ENCODE data around the gene PAX5.

Gene PAX5

DNA sequence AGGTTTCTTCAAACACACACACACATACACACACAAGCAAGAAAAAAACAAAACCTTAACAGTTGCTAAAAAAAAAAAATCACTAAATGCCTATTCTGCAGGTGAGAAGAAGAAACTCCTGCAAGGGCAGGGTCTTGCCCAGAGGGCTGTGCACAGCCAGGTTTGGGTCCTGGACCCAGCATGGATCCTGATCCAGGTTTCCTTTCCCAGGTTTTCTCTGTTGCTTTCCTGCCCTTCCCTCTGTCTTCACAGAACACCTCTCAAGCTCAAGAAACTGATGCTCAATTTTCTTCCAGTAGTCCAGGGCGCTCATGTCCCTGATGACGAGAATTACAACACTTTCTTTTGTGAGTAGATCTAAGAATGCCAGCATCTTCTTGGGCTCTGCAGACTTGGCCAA, 136.6 kb downstream of the PAX5 start:
- no peak for DNase-seq

DNA sequence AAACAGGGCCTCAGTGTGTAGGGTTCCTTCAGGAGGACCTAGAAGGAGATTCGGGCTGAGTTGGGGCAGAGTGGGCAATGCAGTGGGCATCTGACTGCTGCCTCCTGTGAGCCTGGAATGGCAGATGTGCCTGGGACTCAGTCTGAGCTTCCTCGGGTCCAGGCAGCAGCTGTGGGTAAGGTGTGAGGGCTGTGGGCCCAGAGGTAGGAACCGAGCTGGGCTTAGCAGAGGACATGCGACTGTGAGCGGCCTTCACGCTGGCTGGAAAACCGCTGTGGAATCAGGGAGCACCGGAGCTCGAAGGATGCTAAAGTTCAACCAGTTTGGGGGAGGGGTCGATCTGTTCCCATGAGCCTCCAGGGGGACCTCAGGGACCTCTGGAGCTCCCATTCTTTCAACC, 137.0 kb downstream of the PAX5 start:
- no peak for DNase-seq

DNA sequence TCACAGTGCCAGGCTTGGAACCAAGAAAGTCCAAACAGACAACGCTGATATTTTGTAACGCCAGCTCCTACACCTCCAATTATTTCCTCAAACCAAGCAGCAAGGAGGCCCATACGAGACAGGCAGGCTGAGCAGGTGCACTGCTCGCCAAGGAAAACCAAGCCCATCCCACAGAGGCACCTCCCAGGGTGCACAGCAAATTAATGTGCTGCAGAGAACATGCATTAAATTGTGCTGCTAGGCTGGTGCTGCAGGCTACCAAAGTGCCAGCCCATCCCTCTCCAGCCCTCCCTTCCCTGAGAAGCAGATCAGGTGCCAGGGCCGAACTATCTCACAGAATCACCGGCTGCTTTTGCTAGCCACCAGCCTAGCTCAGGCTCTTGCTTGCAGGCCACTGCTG, 137.8 kb downstream of the PAX5 start:
- no peak for DNase-seq

- no peak for DNase-seq
Measured at GRCh38 chr9:36895744-36896260, 138.3 kb downstream of the PAX5 start.

DNA sequence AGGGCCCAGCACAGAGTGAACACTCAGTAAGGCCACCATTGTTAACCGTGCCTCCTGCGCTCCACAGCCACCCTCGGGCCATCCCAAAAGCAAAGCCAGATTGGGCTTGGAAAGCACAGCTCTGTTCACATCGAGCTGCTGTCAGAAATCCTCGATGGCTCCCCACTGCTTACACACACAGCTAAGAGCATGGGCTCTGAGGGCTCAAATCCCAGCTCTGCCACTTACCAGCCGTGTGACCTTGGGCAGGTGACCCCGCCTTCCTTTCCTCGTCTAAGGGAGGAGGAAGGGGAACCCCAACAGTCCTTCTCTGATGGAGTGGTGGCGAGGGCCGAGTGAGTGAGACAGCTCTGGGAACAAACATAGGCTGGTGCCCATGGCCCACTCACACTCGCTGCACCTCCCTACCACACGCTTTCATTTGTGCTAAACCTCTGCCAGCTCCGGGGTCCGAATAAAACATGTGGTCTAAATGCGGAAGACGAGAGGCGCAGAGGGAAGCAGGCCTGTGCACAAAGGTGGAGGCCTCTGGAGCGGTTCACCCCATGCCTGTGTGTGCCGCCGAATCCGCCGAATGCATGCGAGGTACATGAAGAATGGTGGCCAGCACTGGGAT, 139.3 kb downstream of the PAX5 start:
- no peak for DNase-seq

- no peak for DNase-seq
Measured at GRCh38 chr9:36893911-36894310, 140.2 kb downstream of the PAX5 start.

DNA sequence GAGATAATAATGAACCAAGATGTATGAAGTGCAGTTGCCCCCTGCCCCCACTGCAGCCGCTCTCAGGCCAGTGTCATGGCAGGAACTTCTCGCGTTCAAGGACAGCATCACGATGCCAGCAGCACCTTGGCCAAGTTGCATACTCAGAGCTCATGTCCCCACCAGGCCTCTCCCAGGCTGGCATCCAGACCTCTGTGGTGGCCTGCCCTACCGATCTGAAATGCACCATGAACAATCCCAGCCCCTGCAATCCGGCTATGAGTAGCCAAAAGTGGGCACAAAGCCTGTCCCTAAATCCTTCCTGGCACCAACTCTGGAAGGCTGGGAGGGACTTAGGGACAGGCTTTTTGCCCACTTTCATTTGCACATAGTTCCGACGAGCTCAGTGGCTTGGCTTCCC, 140.9 kb downstream of the PAX5 start:
- DNase-seq: no peak

DNA sequence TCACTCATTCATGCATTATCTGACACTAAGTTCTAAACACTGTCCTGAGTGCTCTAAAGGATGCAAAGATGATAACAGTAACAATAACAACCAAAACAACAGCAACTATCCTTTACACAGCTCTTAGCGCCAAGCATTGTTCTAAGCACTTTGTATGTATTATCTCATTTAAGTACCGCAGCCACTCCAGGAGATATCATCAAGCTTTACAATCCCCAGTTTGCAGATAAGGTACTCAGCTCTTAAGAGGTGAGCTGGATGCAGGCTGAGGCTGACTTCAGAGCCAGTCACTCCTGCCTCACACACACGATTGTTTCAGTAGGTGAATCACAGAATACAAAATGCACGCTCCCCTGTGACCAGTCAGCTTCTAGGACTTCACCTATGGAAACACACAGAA, 141.8 kb downstream of the PAX5 start:
- no peak for DNase-seq

- no peak for DNase-seq
Measured at GRCh38 chr9:36891341-36891811, 142.7 kb downstream of the PAX5 start.

DNA sequence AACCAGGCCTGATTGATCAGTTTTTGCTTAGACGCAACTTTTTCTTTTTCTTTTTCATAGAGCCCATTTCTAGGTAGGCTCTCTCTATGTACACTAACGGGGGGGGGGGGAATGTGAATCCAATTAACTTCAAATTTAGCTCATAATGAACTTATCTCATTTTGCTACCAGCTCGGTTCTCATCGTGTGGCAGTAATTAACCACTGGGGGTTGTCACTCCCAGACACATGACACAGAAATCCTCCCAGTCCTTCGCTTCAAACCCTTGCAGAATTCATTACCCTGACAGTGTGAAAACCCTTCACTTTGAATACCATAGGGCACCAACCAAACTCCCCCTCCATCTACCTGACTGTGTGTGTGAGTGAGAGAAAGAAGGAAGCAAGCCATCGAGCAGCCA, 144.2 kb downstream of the PAX5 start:
- DNase-seq: no peak

- DNase-seq: no peak
Measured at GRCh38 chr9:36888551-36888950, 145.5 kb downstream of the PAX5 start.

GRCh38 chr9:36884721-36885120, 149.3 kb downstream of the PAX5 start:
- no peak for DNase-seq

- DNase-seq: no peak
Measured at GRCh38 chr9:36882594-36882993, 151.5 kb downstream of the PAX5 start.

DNA sequence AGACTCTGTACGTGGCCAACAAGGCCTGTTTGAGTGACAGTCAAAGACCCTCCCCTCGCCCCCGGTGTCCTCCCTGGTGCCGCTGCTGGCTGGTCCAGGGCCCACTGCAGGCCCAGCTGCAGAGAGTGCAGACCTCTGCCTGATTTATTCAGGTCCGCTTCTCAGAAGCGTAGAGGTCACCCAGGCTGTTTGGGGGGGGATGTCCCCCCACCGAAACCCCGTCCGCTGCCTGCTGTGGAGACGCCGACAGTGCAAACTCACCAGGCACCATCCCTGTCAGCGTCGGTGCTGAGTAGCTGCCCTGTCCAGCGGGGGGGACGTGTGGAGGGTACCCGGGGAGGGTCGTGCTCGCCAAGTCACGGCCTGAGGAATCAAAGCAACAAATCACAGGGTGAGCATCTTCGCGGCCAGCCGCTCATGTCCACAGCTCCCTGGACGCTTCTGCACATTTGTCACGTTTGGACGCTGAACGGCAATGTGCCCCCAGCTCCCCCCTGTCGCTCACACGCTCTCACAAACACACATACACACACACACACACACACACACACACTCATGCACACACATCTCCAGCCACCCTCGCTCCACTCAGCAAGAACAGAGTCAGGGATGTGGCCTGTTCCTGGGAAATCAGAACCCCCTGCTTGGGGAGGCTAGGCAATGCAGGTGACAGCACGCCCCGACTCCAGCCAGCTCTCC, 152.2 kb downstream of the PAX5 start:
- no peak for DNase-seq

GRCh38 chr9:36881316-36881715, 152.8 kb downstream of the PAX5 start:
- no peak for DNase-seq

DNA sequence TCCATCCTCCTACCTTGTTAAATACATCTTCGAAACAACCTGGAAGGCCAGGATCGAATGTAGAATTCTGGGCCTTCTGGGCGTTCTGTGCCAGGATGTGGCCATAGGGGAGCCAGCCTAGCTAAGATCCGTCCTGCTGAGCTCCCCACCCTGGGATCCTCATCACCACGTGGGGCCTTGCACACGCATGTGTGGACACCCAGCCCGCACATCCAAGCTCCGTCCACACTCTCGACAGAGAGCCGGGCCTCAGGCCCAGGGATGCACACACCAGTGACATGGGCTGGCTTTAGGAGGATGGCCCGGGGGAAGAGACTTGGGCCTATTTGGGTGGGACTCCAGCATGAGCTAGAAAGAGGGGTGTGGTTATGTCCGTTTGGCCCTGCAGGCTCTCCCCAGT, 154.0 kb downstream of the PAX5 start:
- no peak for DNase-seq

- DNase-seq: no peak
Measured at GRCh38 chr9:36878986-36879982, 154.8 kb downstream of the PAX5 start.

DNA sequence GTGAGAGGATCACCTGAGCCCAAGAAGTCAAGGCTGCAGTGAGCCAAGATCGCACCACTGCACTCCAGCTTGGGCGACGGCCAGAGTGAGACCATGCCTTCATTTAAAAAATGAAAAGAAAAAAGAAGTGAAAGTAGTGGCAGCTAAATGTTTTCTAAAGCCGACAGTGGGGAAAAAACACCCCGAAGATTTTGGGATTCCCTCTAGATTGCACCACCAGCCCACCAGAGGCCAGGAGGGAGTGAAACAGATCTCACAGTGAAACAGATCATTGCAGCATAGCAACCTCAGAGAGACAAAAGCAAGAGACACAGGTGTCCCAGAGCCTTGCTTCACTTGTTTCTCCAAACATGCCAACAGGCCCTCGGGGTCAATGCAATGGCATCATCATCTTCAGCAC, 156.8 kb downstream of the PAX5 start:
- DNase-seq: no peak

- no peak for DNase-seq
Measured at GRCh38 chr9:36876056-36876455, 158.0 kb downstream of the PAX5 start.

DNA sequence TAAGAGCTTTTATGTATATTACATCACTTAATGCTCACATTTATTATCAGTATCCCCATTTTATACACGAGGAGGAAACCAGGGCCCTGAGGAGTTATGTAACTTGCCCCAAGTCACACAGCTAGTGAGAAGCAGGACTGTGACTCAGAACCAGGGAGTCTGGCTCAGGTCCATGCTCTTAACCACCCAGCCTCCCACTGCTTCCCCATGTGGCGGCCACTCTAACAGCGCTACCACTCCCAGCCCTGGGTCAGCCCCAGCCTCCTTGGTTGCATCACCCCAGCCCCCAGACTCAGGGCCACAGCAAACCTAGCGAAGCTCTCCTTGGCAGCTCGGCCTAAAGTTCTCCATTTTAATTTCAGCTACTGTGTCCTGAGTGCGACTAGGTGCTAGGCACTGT, 159.1 kb downstream of the PAX5 start:
- no peak for DNase-seq

GRCh38 chr9:36874261-36874660, 159.8 kb downstream of the PAX5 start:
- no peak for DNase-seq

GRCh38 chr9:36873247-36873875, 160.7 kb downstream of the PAX5 start:
- no peak for DNase-seq

GRCh38 chr9:36872641-36873040, 161.4 kb downstream of the PAX5 start:
- DNase-seq: no peak
